K562 (cell line): Measurements from ENCODE around the gene PDE2A. TPM values are rescaled to one million over a fixed set of nuclear protein-coding genes. Genes with fewer than 3 reads are reported as not detected.
A peak's percentile ranks its signal among the peaks of the same experiment; 100 is the strongest.

Experiments
- ATAC-seq: fragments of 200-7000 bp; cut with Tn5 transposase; 3 replicates; pipeline ENCODE4 v1.9.1; 2020; ENCODE audit warnings: moderate library complexity
- BruUV-seq: library from RNA; stranded (reverse); fragments of 400-500 nt; replicated peaks from 2 replicates; lab custom pipeline; 2021; lab: Mats Ljungman, UMichigan
- CTCF ChIA-PET: fragments of 300-600 bp; formaldehyde crosslinking; extraction: SDS; loops from one replicate; lab custom pipeline; 2021; ENCODE audit warnings: low intra/inter-chr PET ratio; lab: Yijun Ruan, JAX
- POLR2A ChIA-PET: fragments of 300-600, 350-650 bp; sonication (Branson Sonifier 250); formaldehyde crosslinking; extraction: SDS; loops from one replicate; lab custom pipeline; 2021; ENCODE audit warnings: antibody characterized with exemption, inconsistent platforms; lab: Yijun Ruan, JAX
- DNase-seq, 4 experiments: peaks; one replicate each; pipeline versions ENCODE4 v3.0.0 to v3.0.0-alpha.2; 2011 to 2018; ENCODE audit warnings: low spot score in 3 of 4, mixed read lengths in 3 of 4; ENCODE audit errors: extremely low read depth in 1 of 4
- FAIRE-seq: peaks from 2 replicates; lab custom pipeline; 2011; peaks lifted over from hg19 to GRCh38; lab: Jason Lieb, UNC
- H2AFZ ChIP-seq: 2 replicates; pipeline ENCODE4 v1.6.0; 2011; ENCODE audit warnings: low read depth, low read length, control low read depth, inconsistent platforms
- H3K27ac ChIP-seq: fragments of 200-600 bp; 3 replicates; pipeline ENCODE4 v1.8.0; 2011; ENCODE audit warnings: low read depth, mild to moderate bottlenecking, control low read depth, inconsistent platforms, low read length, moderate library complexity, mixed read lengths; ENCODE audit errors: extremely low read depth
- H3K27me3 ChIP-seq, 2 experiments: fragments of 300-600 bp in 1 of 2; 2 replicates in 1 of 2; 3 replicates in 1 of 2; pipeline versions ENCODE4 v1.6.0 to v1.8.0; 2011; ENCODE audit warnings: inconsistent platforms in 2 of 2, low read length in 2 of 2, mild to moderate bottlenecking in 1 of 2, mixed read lengths in 1 of 2, moderate library complexity in 1 of 2; ENCODE audit not compliant: control insufficient read depth in 2 of 2, insufficient read depth in 2 of 2
- H3K36me3 ChIP-seq: fragments of 300-600 bp; 3 replicates; pipeline ENCODE4 v1.8.0; 2011; ENCODE audit warnings: mild to moderate bottlenecking, low read length, inconsistent platforms; ENCODE audit not compliant: control insufficient read depth, insufficient read depth
- H3K4me1 ChIP-seq, 2 experiments: fragments of 200-600 bp in 1 of 2; replicated peaks in 1 of 2; 2 replicates in 1 of 2; 3 replicates in 1 of 2; pipeline versions ENCODE4 v1.5.1 to v1.8.0; 2011; ENCODE audit warnings: inconsistent platforms in 2 of 2, low read length in 2 of 2, mild to moderate bottlenecking in 1 of 2, mixed read lengths in 1 of 2, moderate library complexity in 1 of 2; ENCODE audit not compliant: control insufficient read depth in 2 of 2, insufficient read depth in 2 of 2
- H3K4me2 ChIP-seq: 2 replicates; pipeline ENCODE4 v1.6.1; 2011; ENCODE audit warnings: low read length, control low read depth, inconsistent platforms, mixed read lengths; ENCODE audit not compliant: insufficient read depth
- H3K4me3 ChIP-seq: fragments of 200-600 bp; sonication (generic), shearing (Covaris generic); 2 replicates; pipeline ENCODE4 v1.5.1; 2016; ENCODE audit warnings: control low read depth, inconsistent platforms
- H3K79me2 ChIP-seq: fragments of 200-600 bp; 3 replicates; pipeline ENCODE4 v1.8.0; 2011; ENCODE audit warnings: low read length, inconsistent platforms; ENCODE audit not compliant: control insufficient read depth, insufficient read depth
- H3K9ac ChIP-seq, 2 experiments: 2 replicates each; pipeline versions ENCODE4 v1.6.0 to v1.6.1; 2011; ENCODE audit warnings: low read depth in 2 of 2, low read length in 2 of 2, control low read depth in 1 of 2, inconsistent platforms in 1 of 2, mild to moderate bottlenecking in 1 of 2, mixed read lengths in 1 of 2; ENCODE audit not compliant: insufficient read depth in 1 of 2
- H3K9me1 ChIP-seq: one replicate; pipeline ENCODE4 v1.6.0; 2011; ENCODE audit warnings: inconsistent platforms, mild to moderate bottlenecking, low read length, moderate library complexity; ENCODE audit not compliant: control insufficient read depth, insufficient read depth
- H3K9me3 ChIP-seq: replicated peaks from 2 replicates; pipeline ENCODE4 v1.5.1; 2011; ENCODE audit warnings: low read depth, low read length, inconsistent platforms; ENCODE audit not compliant: control insufficient read depth, insufficient read depth
- H4K20me1 ChIP-seq: replicated peaks from 2 replicates; pipeline ENCODE4 v1.6.1; 2011; ENCODE audit warnings: low read length, inconsistent platforms, mixed read lengths; ENCODE audit not compliant: control insufficient read depth, insufficient read depth
- COPS2 ChIP-seq: fragments of 450-650 bp; conservative IDR thresholded peaks from 2 replicates; pipeline ENCODE4 v1.6.1; 2016; ENCODE audit warnings: mild to moderate bottlenecking, moderate library complexity
- DLX4 ChIP-seq: fragments of 250-450 bp; sonication (Bioruptor Pico); IDR thresholded peaks from 2 replicates; pipeline ENCODE4 v1.6.1; 2021; ENCODE audit warnings: mild to moderate bottlenecking
- ETV6 ChIP-seq, 3 experiments: fragments of 150-350 bp in 1 of 3; sonication (generic) in 1 of 3; formaldehyde crosslinking in 1 of 3; IDR thresholded peaks; 2 replicates each; pipeline versions ENCODE4 v1.6.1 to v1.8.0; 2014 to 2022; ENCODE audit warnings: borderline replicate concordance in 2 of 3, low read depth in 2 of 3, antibody characterized with exemption in 1 of 3, low read length in 1 of 3, mild to moderate bottlenecking in 1 of 3, missing genetic modification reagents in 1 of 3
- MXI1 ChIP-seq: IDR thresholded peaks from 2 replicates; pipeline ENCODE4 v1.6.1; 2011; ENCODE audit warnings: low read depth, mild to moderate bottlenecking, improper control_type of control experiment, low read length
- PHB2 ChIP-seq: fragments of 450-650 bp; IDR thresholded peaks from 2 replicates; pipeline ENCODE4 v1.6.1; 2017; ENCODE audit warnings: low read depth
- POLR2G ChIP-seq: fragments of 200-400 bp; formaldehyde crosslinking; IDR thresholded peaks from 2 replicates; pipeline ENCODE4 v1.6.1; 2017; ENCODE audit warnings: low read depth, mild to moderate bottlenecking, antibody characterized with exemption, low read length, moderate library complexity
- SIN3A ChIP-seq, 2 experiments: fragments of 150-350 bp in 1 of 2; IDR thresholded peaks; 2 replicates each; pipeline ENCODE4 v1.6.1; 2011 to 2016; ENCODE audit warnings: borderline replicate concordance in 2 of 2, low read depth in 2 of 2, low read length in 2 of 2, mild to moderate bottlenecking in 2 of 2, moderate library complexity in 2 of 2; ENCODE audit not compliant: control insufficient read depth in 1 of 2
- TCF15 ChIP-seq: fragments of 250-450 bp; sonication (Bioruptor Pico); IDR thresholded peaks from 2 replicates; pipeline ENCODE4 v1.8.0; 2022; ENCODE audit warnings: moderate library complexity, mild to moderate bottlenecking, inconsistent platforms
- YBX1 ChIP-seq: fragments of 450-650 bp; IDR thresholded peaks from 2 replicates; pipeline ENCODE4 v1.7.1; 2016; ENCODE audit warnings: mild to moderate bottlenecking
- ZNF766 ChIP-seq: fragments of 200-800 bp; sonication (Bioruptor generic); conservative IDR thresholded peaks from 2 replicates; pipeline ENCODE4 v1.6.1; 2016; ENCODE audit warnings: missing genetic modification characterization, missing compliant biosample characterization
- WGBS: fragments of 100-300 bp; shearing (Covaris generic); methylation state at CpG from one replicate; pipeline ENCODE4 v1.1.6; 2016; ENCODE audit warnings: low coverage, mixed read lengths; ENCODE audit not compliant: insufficient coverage; ENCODE audit errors: missing lambda C conversion rate; 5-methylcytosine and 5-hydroxymethylcytosine counted together
- in situ Hi-C: fragments of 300-500 bp; cut with MboI; formaldehyde crosslinking; loops from 4 replicates; pipeline ENCODE4 v1.15.0; 2018; ENCODE audit warnings: inconsistent platforms, mixed read lengths
- intact Hi-C: fragments of 100-400 bp; cut with micrococcal nuclease; formaldehyde crosslinking; loops from 2 replicates; pipeline ENCODE4 v1.14.2; 2022
- polyA plus RNA-seq, 8 experiments: library from polyadenylated mRNA; depleted of rRNA in 4 of 8; stranded (reverse) in 5 of 8; unstranded in 3 of 8; fragments of >200 nt; fragmentation: Nextera tagmentation in 2 of 8; fragmentation: Illumina TruSeq in 1 of 8; extraction: Ambion mirVana in 2 of 8; extraction: Trizol in 1 of 8; gene quantifications; 2 replicates each; pipeline versions ENCODE4 v1.2.1 to v1.2.3, GENCODE V29; 2011 to 2014; ENCODE audit warnings: inconsistent platforms in 1 of 8, missing spikeins in 1 of 8
- total RNA-seq, 7 experiments: library from RNA; depleted of rRNA in 6 of 7; stranded (reverse); fragments of >200 nt in 6 of 7; fragmentation: Illumina TruSeq in 2 of 7; extraction: Trizol in 2 of 7; gene quantifications; 2 replicates each; pipeline versions ENCODE4 v1.2.1 to v1.2.3, GENCODE V29; 2011 to 2021; ENCODE audit warnings: low replicate concordance in 1 of 7
- TF ChIP-seq, protein P1 (sequence below): sonication (generic); formaldehyde crosslinking; IDR thresholded peaks from 2 replicates; pipeline ENCODE4 v1.4.0; 2020; ENCODE audit warnings: mild to moderate bottlenecking, missing genetic modification reagents

PDE2A gene
- total and polyA plus RNA-seq, 9 of the 15 experiments (the other 6 are each of a cell fraction or from before 2014, with no cell fraction given) = 0.07 to 15.2 (median 1.6) TPM; not detected in 1

- TF ChIP-seq, protein P1, sequence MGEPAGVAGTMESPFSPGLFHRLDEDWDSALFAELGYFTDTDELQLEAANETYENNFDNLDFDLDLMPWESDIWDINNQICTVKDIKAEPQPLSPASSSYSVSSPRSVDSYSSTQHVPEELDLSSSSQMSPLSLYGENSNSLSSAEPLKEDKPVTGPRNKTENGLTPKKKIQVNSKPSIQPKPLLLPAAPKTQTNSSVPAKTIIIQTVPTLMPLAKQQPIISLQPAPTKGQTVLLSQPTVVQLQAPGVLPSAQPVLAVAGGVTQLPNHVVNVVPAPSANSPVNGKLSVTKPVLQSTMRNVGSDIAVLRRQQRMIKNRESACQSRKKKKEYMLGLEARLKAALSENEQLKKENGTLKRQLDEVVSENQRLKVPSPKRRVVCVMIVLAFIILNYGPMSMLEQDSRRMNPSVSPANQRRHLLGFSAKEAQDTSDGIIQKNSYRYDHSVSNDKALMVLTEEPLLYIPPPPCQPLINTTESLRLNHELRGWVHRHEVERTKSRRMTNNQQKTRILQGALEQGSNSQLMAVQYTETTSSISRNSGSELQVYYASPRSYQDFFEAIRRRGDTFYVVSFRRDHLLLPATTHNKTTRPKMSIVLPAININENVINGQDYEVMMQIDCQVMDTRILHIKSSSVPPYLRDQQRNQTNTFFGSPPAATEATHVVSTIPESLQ (CRISPR knock-in tag) = no peak
- TF ChIP-seq TCF15 (CRISPR knock-in tag) (no peak), DLX4 (CRISPR knock-in tag) (no peak), ETV6 (IDR thresholded peaks at IDR 0.05; ENCODE audit: borderline replicate concordance in 1 of 2, low read depth in 2 of 2, low read length in 1 of 2) (no peak), ETV6 (CRISPR knock-in tag; IDR thresholded peaks at IDR 0.05; ENCODE audit: borderline replicate concordance) (no peak), ZNF766 (CRISPR knock-in tag) (no peak), COPS2 (no peak), MXI1 (no peak)
Measured at GRCh38 chr11:72679869-72680268, 5.6 kb upstream of the PDE2A start (continued).

- Histone ChIP-seq H3K9me3 (no peaks in the 10 kb centered on the region), H3K4me3 (no peak overlapping the region), H3K9me1 (peaks cover 5% of the 10 kb centered on the region), H2AFZ (no peak overlapping the region), H3K36me3 (peaks cover 5% of the 10 kb centered on the region; the same call in 1 of the 3 replicates), H3K4me1 (peaks cover 0 to 20% of the 10 kb centered on the region in 2 experiments; a peak in 2 of 5 replicates), H4K20me1 (peaks cover 36% of the 10 kb centered on the region), H3K27ac (no peak overlapping the region), H3K4me2 (no peak overlapping the region), H3K27me3 (peaks cover 7 to 57% of the 10 kb centered on the region in 2 experiments; a peak in 4 of 5 replicates), H3K9ac (no peak overlapping the region), H3K79me2 (no peaks in the 10 kb centered on the region)
- WGBS = 1% methylated on average over 8 of the region's 8 CpGs
- DNase-seq (no peak), FAIRE-seq (no peak), ATAC-seq (no peak)
- intact Hi-C loops (no loop called here), in situ Hi-C loops (loop anchor here (10.0 kb wide), 1 partner anchor 204 kb away; no protein-coding TSS in a partner anchor)
- CTCF ChIA-PET = no interaction called here
- no TSS peak for BruUV-seq
- TF ChIP-seq POLR2G (peak; percentile 20; the same call in 1 of the 2 replicates), PHB2 (no peak), YBX1 (no peak), SIN3A (IDR thresholded peaks at IDR 0.05; ENCODE audit: borderline replicate concordance in 2 of 2, control insufficient read depth in 1 of 2, low read depth in 2 of 2, low read length in 2 of 2) (no peak)
- POLR2A ChIA-PET = no interaction called here
Measured at GRCh38 chr11:72678524-72678923, 4.3 kb upstream of the PDE2A start.
